ENCODE data around the gene FAM136A.
"Not testable (repeated sequence)": the region's sequence is repeated elsewhere in the genome, so short reads cannot be mapped to it uniquely, and the experiment has no call there.

Gene FAM136A

DNA sequence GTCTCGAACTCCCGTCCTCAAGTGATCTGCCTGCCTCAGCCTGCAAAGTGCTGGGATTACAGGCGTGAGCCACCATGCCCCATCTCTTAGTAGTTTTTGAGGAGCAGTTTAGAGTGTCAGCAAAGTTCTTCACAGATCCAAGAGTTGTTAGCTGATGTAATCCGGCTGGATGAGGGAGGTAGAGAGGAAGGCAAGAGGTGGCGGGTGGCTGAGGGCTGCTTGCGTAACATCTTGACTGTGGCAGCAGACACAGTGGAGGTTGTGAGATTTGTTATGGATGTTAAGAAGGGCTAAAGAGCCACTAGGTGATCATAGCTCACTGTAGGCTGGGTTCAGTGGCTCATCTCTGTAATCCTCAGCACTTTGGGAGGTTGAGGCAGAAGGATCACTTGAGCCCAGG is 19.5 kb upstream of the FAM136A start:
- no peak overlapping the region for H3K4me3 ChIP-seq (ENCODE audit: control insufficient read depth, low read depth, low read length)
- TF ChIP-seq, protein P1, sequence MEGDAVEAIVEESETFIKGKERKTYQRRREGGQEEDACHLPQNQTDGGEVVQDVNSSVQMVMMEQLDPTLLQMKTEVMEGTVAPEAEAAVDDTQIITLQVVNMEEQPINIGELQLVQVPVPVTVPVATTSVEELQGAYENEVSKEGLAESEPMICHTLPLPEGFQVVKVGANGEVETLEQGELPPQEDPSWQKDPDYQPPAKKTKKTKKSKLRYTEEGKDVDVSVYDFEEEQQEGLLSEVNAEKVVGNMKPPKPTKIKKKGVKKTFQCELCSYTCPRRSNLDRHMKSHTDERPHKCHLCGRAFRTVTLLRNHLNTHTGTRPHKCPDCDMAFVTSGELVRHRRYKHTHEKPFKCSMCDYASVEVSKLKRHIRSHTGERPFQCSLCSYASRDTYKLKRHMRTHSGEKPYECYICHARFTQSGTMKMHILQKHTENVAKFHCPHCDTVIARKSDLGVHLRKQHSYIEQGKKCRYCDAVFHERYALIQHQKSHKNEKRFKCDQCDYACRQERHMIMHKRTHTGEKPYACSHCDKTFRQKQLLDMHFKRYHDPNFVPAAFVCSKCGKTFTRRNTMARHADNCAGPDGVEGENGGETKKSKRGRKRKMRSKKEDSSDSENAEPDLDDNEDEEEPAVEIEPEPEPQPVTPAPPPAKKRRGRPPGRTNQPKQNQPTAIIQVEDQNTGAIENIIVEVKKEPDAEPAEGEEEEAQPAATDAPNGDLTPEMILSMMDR (IDR thresholded peaks at IDR 0.05; ENCODE audit: control insufficient read depth, insufficient read depth, low read depth, low read length, missing control alignments), result no peak
- DNase-seq (ENCODE audit: low read depth), result no peak

DNA sequence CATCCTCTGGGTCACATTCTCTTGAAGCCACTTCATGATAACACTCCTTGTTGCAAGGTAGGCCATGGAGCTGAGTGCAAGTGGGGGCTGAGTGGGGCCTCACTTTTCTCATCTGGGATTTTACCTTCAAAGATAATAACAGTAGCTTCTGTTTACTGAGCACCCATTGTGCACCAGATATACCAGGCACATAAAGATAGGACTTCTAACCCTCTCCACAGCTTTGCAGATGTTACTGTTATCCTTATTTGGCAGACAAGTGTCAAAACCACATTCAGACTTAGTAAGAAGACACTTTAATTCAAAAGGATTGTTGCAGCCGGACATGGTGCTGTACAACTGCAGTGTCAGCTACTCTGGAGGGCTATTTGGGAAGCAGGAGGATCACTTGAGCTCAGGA is 12.8 kb upstream of the FAM136A start:
- H3K4me3 ChIP-seq (ENCODE audit: control insufficient read depth, low read depth, low read length), result no peak overlapping the region
- DNase-seq (ENCODE audit: low read depth), result no peak
- TF ChIP-seq, protein P1 (IDR thresholded peaks at IDR 0.05; ENCODE audit: control insufficient read depth, insufficient read depth, low read depth, low read length, missing control alignments), result no peak

DNA sequence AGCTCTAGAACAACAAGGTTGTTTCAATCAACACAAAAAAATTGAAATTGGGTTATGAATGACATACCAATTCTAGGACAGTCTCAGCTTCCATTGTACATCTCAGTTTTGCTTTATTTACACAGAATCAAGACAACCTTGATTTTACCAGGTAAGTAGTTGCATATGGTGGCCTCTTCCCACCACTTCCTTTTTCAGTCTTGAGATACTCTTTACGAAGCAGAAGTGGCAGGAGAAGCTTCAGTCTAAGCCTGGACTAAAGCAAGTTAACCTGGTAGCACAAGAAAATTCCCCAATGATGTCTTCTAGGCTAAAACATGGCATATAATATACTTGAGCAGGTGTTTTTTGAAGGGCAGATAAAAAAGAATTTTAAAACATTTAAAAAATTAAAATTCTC is 10.7 kb upstream of the FAM136A start:
- no peak overlapping the region for H3K4me3 ChIP-seq (ENCODE audit: control insufficient read depth, low read depth, low read length)
- TF ChIP-seq, protein P1 (IDR thresholded peaks at IDR 0.05; ENCODE audit: control insufficient read depth, insufficient read depth, low read depth, low read length, missing control alignments), result no peak
- no peak for DNase-seq (ENCODE audit: low read depth)

DNA sequence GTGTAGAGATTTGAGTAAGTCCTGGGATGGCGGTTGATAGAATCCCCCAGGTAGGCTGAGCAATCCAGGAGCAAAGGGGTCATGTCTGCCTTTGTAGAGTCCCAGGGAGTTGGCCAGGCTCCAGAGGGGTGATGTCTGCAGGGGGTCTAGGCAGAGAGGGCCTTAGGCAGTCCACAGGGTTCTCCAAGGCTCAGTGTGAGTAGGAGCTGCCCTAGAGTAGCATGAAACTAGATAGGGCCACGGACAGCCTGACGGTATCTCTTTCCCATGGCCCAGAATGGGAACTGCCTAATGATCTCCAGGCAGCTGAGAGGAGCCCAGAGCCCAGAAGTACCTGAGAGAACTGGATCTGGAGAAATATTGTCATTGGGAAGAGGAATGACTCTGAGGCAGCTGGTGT is 9.0 kb upstream of the FAM136A start:
- no peak overlapping the region for H3K4me3 ChIP-seq (ENCODE audit: control insufficient read depth, low read depth, low read length)
- DNase-seq (ENCODE audit: low read depth), result no peak
- TF ChIP-seq, protein P1 (IDR thresholded peaks at IDR 0.05; ENCODE audit: control insufficient read depth, insufficient read depth, low read depth, low read length, missing control alignments), result no peak

DNA sequence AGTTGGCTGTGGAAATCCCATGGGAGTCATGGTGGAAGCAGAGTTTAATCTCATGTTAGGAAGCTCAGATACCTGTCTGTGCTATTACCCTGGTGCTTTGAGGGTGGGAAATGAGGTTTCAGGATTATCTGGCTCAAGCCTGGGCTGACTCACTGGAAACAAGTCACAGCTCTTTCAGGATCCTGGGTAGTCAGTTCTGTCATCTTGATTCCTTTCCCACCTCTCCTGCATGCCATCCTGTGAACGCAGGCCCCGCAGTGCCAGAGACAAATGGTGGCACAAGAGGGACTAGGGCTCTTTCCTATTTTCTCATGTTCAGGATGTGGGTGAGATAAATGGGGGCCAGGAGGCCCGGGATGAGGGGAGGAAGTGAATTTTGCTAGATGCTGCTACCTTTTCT is 3.7 kb upstream of the FAM136A start:
- H3K4me3 ChIP-seq (ENCODE audit: control insufficient read depth, low read depth, low read length), result no peak overlapping the region
- TF ChIP-seq, protein P1 (IDR thresholded peaks at IDR 0.05; ENCODE audit: control insufficient read depth, insufficient read depth, low read depth, low read length, missing control alignments), result no peak
- DNase-seq (ENCODE audit: low read depth), result no peak

DNA sequence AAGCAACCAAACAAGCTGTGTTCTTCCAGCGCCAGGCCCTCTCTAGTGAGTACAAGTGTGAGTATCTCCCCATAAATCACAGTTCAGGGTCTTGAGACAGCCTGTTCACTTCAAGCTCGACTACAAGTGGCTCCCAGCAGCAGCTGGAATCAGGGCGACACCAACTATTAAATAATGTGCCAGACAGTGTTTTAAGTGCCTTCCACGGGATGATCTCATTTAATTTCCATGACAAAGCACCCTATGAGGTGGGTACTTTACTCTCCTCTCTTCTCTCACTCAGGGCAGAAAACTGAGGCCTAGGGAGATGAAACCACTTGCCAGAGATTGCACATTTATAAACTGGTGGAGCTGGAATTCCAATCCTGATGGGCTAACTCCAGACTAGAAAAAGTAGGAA is 2.6 kb upstream of the FAM136A start:
- H3K4me3 ChIP-seq (ENCODE audit: control insufficient read depth, low read depth, low read length), result no peak overlapping the region
- TF ChIP-seq, protein P1 (IDR thresholded peaks at IDR 0.05; ENCODE audit: control insufficient read depth, insufficient read depth, low read depth, low read length, missing control alignments), result no peak
- no peak for DNase-seq (ENCODE audit: low read depth)

DNA sequence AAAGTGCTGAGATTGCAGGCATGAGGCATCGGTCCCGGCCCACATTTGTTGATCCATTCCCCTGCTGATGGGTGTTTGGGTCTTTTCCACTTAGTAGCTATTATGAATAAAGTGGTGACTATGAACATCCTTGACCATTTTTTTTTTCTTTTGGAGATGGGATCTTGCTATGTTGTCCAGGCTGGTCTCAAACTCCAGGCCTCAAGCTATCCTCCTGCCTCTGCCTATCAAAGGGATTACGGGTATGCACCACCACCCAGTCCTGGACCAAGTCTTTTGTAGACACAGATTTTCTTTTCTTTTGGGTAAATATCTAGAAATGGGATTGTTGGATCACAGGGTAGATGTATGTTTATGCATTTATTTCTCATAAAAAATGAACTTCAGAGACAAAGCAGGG is 1.3 kb upstream of the FAM136A start:
- no peak overlapping the region for H3K4me3 ChIP-seq (ENCODE audit: control insufficient read depth, low read depth, low read length)
- no peak for DNase-seq (ENCODE audit: low read depth)
- TF ChIP-seq, protein P1 (IDR thresholded peaks at IDR 0.05; ENCODE audit: control insufficient read depth, insufficient read depth, low read depth, low read length, missing control alignments), result no peak

DNA sequence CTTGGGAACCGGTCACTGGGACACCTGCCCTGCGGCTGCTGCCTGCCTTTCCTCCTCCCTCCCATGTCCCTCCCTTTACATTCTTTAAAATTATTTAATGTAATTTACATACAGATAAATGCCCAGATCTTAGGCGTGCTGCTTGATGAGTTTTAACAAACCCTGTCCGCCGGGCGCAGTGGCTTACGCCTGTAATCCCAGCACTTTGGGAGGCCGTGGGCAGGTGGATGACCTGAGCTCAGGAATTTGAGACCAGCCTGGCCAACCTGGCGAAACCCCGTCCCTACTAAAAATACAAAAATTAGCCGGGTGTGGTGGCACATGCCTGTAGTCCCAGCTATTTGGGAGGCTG is 304 bp upstream of the FAM136A start:
- not testable (repeated sequence) for DNase-seq (ENCODE audit: low read depth); H3K4me3 ChIP-seq (ENCODE audit: control insufficient read depth, low read depth, low read length)

All from AG09309 (cell line).